Mucosa of stomach (tissue), 1 donor: ENCODE results near the gene NTF3.
"Not testable (repeated sequence)": the region's sequence is repeated elsewhere in the genome, so short reads cannot be mapped to it uniquely, and the experiment has no call there.

Experiments
- H3K27me3 ChIP-seq: one replicate; pipeline ENCODE4 v1.7.0; 2013; ENCODE audit warnings: mild to moderate bottlenecking, low read length; ENCODE audit not compliant: control insufficient read depth, insufficient read depth
- H3K36me3 ChIP-seq: one replicate; pipeline ENCODE4 v1.7.0; 2013; ENCODE audit warnings: low read length; ENCODE audit not compliant: control insufficient read depth, insufficient read depth
- H3K4me1 ChIP-seq: one replicate; pipeline ENCODE4 v1.7.0; 2013; ENCODE audit warnings: mild to moderate bottlenecking, low read length; ENCODE audit not compliant: control insufficient read depth, insufficient read depth
- H3K4me3 ChIP-seq: one replicate; pipeline ENCODE4 v1.7.0; 2013; ENCODE audit warnings: low read length
- H3K9ac ChIP-seq: one replicate; pipeline ENCODE4 v1.7.0; 2013; ENCODE audit warnings: mild to moderate bottlenecking, low read length, moderate library complexity
- H3K9me3 ChIP-seq: one replicate; pipeline ENCODE4 v1.7.0; 2013; ENCODE audit warnings: mild to moderate bottlenecking, low read length, moderate library complexity; ENCODE audit not compliant: control insufficient read depth
- donor health status: Pancreatic carcinoma.

The NTF3 gene

DNA sequence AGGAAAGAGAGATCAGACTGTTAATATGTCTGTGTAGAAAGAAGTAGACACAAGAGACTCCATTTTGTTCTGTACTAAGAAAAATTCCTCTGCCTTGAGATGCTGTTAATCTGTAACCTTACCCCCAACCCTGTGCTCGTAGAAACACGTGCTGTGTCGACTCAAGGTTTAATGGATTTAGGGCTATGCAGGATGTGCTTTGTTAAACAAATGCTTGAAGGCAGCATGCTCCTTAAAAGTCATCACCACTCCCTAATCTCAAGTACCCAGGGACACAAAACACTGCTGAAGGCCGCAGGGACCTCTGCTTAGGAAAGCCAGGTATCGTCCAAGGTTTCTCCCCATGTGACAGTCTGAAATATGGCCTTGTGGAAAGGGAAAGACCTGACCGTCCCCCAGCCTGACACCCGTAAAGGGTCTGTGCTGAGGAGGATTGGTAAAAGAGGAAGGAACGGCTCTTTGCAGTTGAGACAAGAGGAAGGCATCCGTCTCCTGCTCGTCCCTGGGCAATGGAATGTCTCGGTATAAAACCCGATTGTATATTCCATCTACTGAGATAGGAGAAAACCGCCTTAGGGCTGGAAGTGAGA is 105.2 kb downstream of the NTF3 start:
- H3K27me3 ChIP-seq, H3K9ac ChIP-seq, H3K4me1 ChIP-seq, H3K9me3 ChIP-seq, H3K36me3 ChIP-seq, H3K4me3 ChIP-seq: not testable (repeated sequence)

DNA sequence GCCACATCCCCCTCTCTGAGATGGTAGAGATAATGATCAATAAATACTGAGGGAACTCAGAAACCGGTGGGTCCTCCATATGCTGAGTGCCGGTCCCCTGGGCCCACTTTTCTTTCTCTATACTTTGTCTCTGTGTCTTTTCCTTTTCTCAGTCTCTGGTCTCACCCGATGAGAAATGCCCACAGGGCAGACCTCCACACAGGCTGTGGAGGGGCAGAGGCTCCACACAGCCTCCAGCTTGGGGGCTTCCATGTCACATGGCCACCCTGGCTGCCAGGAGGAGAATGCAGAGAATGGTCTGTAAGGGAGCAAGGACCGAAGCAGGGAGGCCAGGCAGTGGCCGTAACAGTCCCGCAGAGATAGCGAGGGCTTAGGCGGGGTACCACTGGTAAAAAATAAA is 105.9 kb downstream of the NTF3 start:
- no peak overlapping the region for H3K4me3 ChIP-seq
- H3K9ac ChIP-seq = no peak overlapping the region
- H3K4me1 ChIP-seq = no peaks in the 10 kb centered on the region
- H3K27me3 ChIP-seq = no peaks in the 10 kb centered on the region
- no peaks in the 10 kb centered on the region for H3K36me3 ChIP-seq
- no peaks in the 10 kb centered on the region for H3K9me3 ChIP-seq
